Measurements from ENCODE around the gene AFF1.

AFF1 gene

GRCh38 chr4:86950831-86951525 lies 16.2 kb downstream of the AFF1 start:
- DNase-seq = no peak

GRCh38 chr4:86955888-86956451 lies 21.2 kb downstream of the AFF1 start:
- no peak for DNase-seq

- DNase-seq = no peak
These were observed 22.4 kb downstream of the AFF1 start for GRCh38 chr4:86957215-86957614.

GRCh38 chr4:86959588-86960500 lies 25.0 kb downstream of the AFF1 start:
- DNase-seq = peak; percentile 28

- DNase-seq = no peak
These were observed 25.7 kb downstream of the AFF1 start for GRCh38 chr4:86960557-86960961.

GRCh38 chr4:86961116-86961515 lies 26.3 kb downstream of the AFF1 start:
- DNase-seq = no peak

GRCh38 chr4:86961605-86962295 lies 26.9 kb downstream of the AFF1 start:
- DNase-seq = peak; percentile 87

GRCh38 chr4:86963697-86964096 lies 28.9 kb downstream of the AFF1 start:
- DNase-seq = no peak

- no peak for DNase-seq
These were observed 30.5 kb downstream of the AFF1 start for GRCh38 chr4:86965019-86965976.

GRCh38 chr4:86967073-86967472 lies 32.3 kb downstream of the AFF1 start:
- DNase-seq = no peak

GRCh38 chr4:86967798-86968197 lies 33.0 kb downstream of the AFF1 start:
- no peak for DNase-seq

- DNase-seq = no peak
These were observed 33.7 kb downstream of the AFF1 start for GRCh38 chr4:86968547-86968946.

GRCh38 chr4:86970447-86971354 lies 35.9 kb downstream of the AFF1 start:
- peak; percentile 53 for DNase-seq

- no peak for DNase-seq
These were observed 36.5 kb downstream of the AFF1 start for GRCh38 chr4:86971355-86971683.

- no peak for DNase-seq
These were observed 38.2 kb downstream of the AFF1 start for GRCh38 chr4:86972997-86973396.

GRCh38 chr4:86973668-86974067 lies 38.9 kb downstream of the AFF1 start:
- DNase-seq = no peak

- DNase-seq = no peak
These were observed 39.8 kb downstream of the AFF1 start for GRCh38 chr4:86974551-86974994.

GRCh38 chr4:86975927-86976326 lies 41.1 kb downstream of the AFF1 start:
- DNase-seq = no peak

GRCh38 chr4:86976801-86977485 lies 42.1 kb downstream of the AFF1 start:
- DNase-seq = no peak

- DNase-seq = no peak
These were observed 42.9 kb downstream of the AFF1 start for GRCh38 chr4:86977621-86978184.
